ENCODE data around the gene YTHDC2. TPM values are rescaled to one million over a fixed set of nuclear protein-coding genes. Genes with fewer than 3 reads are reported as not detected.
A peak's percentile ranks its signal among the peaks of the same experiment; 100 is the strongest.

Gene YTHDC2
- total and polyA plus RNA-seq, 2 of the 13 experiments (the other 11 are each of a cell fraction or from before 2014, with no cell fraction given), result 6.7 to 17.8 TPM

GRCh38 chr5:113513384-113514288 is at the start of gene YTHDC2 (continued):
- TF ChIP-seq TP53 (CRISPR knock-in tag; conservative IDR thresholded peaks at IDR 0.05), result 0 out of 2 replicates have a peak, but pooled peaks have one; percentile 13
- peak; percentile 46; the same call in 1 of the 2 replicates for TF ChIP-seq TFE3 (CRISPR knock-in tag; IDR thresholded peaks at IDR 0.05)
- peak; percentile 43; the same call in 1 of the 2 replicates for TF ChIP-seq LBX2 (CRISPR knock-in tag; IDR thresholded peaks at IDR 0.05; ENCODE audit: borderline replicate concordance)
- TF ChIP-seq ZNF160 (CRISPR knock-in tag; IDR thresholded peaks at IDR 0.05), result 0 out of 2 replicates have a peak, but pooled peaks have one; percentile 21
- peak; percentile 79; the same call in 1 of the 2 replicates for TF ChIP-seq NFKB2 (CRISPR knock-in tag; IDR thresholded peaks at IDR 0.05; ENCODE audit: borderline replicate concordance)
- peak; percentile 77; the same call in 1 of the 2 replicates for TF ChIP-seq KDM4B (CRISPR knock-in tag; IDR thresholded peaks at IDR 0.05)
- no peak for TF ChIP-seq IRX3 (CRISPR knock-in tag; IDR thresholded peaks at IDR 0.05; ENCODE audit: borderline replicate concordance, low read depth)
- no peak for TF ChIP-seq ZNF280B (CRISPR knock-in tag; IDR thresholded peaks at IDR 0.05; ENCODE audit: borderline replicate concordance)
- peak; percentile 92 for TF ChIP-seq ZNF276 (CRISPR knock-in tag; IDR thresholded peaks at IDR 0.05; ENCODE audit: low read depth)
- 0 out of 2 replicates have a peak, but pooled peaks have one; percentile 72 for TF ChIP-seq ZNF792 (CRISPR knock-in tag; IDR thresholded peaks at IDR 0.05)
- TF ChIP-seq SOX6 (IDR thresholded peaks at IDR 0.05), result no peak
- TF ChIP-seq SOX6 (CRISPR knock-in tag; IDR thresholded peaks at IDR 0.05), result peak; percentile 38; the same call in 1 of the 2 replicates
- TF ChIP-seq ZNF225 (CRISPR knock-in tag; IDR thresholded peaks at IDR 0.05), result peak; percentile 84; the same call in 1 of the 2 replicates
- TF ChIP-seq KIAA2018 (CRISPR knock-in tag; IDR thresholded peaks at IDR 0.05; ENCODE audit: borderline replicate concordance), result no peak

Measured in HepG2 (cell line).